HG03457 (cell line): ENCODE measurements around the gene STOML2.

Source experiments
- ATAC-seq: cut with Tn5 transposase; IDR thresholded peaks from one replicate; pipeline ENCODE4 v1.9.1; 2021; ENCODE audit warnings: moderate number of reproducible peaks; ENCODE audit not compliant: unreplicated experiment

STOML2 gene

DNA sequence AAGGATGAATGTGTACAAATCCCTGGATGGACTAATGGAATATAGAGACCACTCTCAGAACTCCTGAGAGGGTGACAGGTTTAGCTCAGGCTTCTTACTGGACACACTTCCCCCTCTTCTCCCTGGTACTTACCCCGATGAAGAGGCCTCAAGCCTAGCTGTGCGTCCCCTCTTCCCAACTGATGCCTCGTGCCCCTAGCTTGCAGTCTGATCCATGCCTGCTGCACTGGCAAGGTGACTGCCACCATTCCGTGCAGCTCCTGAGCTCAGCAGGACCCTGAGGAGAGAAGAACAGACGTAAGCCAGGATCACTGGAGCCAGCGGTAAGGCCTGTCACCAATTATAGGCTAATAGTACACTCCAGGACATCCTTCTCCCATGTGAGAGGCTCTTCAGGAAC lies 5.5 kb upstream of the STOML2 start:
- ATAC-seq: no peak

DNA sequence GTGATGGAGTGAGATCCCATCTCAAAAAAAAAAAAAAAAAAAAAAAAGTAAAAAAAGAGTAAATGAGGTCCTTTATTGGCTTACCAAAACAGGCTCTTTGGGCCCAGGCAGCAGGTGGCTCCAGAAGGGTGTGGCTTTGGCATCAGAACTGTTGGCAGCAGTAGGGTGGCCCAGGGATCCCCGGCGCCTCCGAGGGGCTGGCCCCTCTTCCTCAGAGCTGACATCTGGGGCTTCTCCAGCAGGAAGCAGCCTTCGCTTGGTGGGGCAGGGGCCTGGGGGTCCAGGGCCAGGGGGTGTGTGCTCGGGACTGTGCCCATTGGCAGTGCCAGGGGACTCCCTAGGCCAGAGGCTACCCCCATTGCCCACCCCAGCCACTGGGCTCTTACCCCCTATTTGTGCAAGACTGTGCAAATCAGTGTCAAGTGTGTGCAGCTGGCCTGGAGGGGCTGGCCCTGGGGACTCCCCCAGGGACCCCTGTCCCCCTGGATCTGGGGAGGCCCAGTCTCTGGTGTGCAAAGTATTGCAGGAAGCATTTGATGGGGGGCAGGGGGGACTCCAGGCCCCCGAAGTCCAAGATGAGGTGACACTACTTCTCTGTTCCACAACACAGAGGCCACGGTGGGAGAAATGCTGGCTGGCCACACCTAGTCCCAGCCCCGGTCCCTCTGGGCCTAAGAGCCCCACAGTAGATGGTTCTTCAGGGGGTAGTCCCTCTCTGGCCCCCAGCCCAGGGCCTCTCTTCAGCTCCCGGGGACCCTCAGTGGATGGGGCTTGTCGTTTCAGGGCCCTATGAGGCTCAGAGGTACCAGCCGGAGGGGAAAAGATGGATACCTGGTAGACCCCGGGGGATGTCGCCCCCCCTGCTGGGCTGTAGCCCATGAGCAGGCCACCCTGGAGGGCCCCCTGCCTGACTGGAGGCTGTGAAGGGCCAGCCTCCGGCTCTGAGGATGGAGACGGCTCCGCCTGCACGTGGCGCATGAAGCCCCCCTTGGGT lies 4.7 kb upstream of the STOML2 start:
- ATAC-seq: no peak

- ATAC-seq: no peak
Measured at GRCh38 chr9:35106343-35106730, 3.4 kb upstream of the STOML2 start.

GRCh38 chr9:35105571-35106342 lies 2.8 kb upstream of the STOML2 start:
- no peak for ATAC-seq

DNA sequence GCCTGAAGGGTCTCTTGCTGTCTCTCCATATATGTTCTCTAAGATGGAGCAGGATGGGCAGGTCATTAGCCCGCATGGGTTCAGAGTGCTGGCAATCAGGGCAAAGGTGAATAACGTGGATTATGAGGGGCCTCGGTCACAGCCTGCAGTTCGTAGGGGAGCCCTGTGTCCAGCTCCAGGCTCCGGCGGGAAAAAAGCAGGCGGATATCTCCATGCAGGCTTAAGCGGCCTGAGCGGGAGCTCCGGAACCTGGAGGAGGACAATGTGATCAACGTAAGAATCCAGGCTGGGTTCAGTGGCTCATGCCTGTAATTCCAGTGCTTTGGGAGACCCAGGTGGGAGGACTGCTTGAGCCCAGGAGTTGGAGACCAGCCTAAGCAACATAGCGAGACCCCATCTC lies 2.2 kb upstream of the STOML2 start:
- no peak for ATAC-seq

- ATAC-seq: no peak
Measured at GRCh38 chr9:35104586-35104985, 1.7 kb upstream of the STOML2 start.

DNA sequence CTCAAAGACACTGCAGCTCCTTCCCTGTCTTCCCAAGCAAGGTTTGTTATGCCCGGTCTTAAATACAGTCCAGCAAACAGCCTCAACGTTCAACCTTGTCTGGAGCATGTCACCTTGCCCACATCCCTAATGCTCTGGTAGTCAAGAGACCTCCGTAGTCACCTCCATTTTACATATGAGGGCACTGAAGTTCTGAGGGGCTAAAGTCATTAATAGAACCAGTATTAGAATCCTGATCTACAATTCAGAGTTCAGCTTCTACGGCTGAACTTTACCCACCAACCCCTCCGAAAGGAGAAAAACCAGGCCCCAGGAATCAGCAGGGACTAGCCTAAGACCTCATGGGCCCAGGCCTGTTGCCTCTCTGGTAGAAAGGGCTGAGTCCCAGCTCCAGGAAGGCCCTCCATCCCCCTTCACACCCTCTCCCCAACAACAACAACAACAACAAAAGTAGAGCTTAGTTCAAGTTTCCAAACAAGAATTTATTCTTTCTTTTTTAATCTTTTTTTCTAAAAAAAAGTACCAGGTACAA lies 795 bp upstream of the STOML2 start:
- no peak for ATAC-seq

DNA sequence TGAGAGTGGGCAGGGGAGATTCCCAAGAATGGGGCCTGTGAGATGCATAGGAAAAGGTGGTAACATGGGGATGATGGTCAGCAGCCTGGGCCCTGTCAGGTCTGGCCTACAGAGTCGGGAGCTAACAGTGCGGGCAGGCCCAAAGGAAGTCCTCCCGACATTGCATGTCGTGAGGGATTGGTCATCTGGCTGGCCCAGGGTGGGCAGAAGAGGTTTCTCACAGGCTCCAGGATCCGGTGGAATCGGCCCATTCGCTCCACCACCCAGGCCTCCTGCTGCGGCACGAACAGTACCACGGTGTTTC lies 514 bp downstream of the STOML2 start:
- no peak for ATAC-seq

DNA sequence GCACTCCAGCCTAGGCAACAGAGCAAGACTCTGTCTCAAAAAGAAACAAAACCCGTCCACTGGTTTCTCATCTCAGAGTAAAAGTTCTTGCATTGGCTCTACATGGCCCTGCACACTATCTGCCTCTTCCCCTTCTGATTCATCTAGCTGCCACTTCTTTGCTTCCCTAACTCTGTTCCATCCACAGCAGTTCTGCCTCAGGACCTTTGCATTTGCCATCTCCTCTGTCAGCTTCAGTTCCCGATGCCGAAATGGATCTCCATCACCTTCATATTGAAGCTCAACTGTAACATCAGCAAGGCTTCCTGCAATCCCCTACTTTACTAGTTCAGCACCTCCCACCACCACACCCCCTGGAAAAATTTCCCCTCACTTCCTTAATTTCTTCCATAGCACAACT lies 5.4 kb downstream of the STOML2 start:
- no peak for ATAC-seq

DNA sequence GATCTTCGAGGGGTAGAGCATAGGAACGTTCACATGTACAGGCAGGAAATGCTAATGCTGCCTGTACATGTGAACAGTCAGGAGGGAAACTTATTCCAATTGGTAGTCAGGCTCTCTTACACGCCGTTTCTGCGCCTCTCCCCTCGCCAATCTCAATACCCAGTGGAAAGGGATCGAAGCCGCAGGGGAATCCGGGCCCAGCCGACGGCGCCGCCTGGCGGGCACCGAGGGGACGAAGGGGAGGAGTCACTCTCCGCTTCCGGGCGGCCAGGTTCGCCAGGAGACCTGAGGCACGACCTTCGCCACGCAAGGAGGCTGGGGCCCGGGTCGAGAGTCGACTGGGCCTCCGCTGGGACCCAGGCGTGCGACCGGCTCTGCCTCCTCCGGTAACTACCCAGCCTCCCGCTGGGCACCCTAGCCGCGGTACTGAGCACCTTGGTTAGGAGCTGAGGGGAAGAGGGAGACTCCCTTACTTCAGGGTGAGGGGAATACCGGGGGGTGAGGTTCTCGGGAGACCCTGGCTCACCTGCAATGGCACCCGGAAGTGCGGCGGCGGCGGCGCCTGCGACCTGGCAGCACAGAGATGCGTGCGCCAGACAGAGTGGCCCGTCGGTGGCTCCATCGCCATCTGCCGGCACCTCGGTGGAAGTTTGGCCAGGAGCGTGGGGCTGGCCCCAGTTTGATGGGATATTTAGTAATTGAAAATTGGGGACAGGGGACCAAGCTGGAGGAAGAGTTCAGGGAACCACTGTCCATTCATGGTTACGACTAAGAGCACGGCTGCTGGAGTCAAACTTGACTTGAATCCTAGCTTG lies 6.7 kb downstream of the STOML2 start, which contains the start of gene PIGO:
Gene PIGO (minus strand): TSS at position 557 of the 815 bp plus-strand sequence. CDS start 1,026 bp downstream, outside the sequence.
- peak; percentile 59 for ATAC-seq

DNA sequence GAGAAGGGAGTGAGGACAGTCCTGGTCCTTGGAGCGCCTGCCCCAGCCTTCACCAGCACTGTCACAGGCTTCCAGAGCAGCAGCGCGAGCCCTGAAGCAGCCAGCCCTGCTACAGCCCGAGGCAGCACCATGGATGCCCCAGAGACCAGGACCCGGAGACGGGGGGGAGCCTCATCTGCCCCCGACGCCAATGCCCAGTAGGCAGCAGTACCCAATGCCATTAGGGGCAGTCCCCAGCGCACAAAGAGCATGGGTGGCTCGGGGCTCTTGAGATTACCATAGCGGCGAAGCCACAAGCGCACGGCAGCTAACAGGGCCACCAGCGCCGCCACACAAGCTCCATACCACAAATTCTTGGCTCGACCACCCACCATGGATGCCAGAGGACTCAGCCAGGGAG lies 11.4 kb downstream of the STOML2 start:
- ATAC-seq: no peak

- no peak for ATAC-seq
Measured at GRCh38 chr9:35089434-35089833, 13.5 kb downstream of the STOML2 start.

DNA sequence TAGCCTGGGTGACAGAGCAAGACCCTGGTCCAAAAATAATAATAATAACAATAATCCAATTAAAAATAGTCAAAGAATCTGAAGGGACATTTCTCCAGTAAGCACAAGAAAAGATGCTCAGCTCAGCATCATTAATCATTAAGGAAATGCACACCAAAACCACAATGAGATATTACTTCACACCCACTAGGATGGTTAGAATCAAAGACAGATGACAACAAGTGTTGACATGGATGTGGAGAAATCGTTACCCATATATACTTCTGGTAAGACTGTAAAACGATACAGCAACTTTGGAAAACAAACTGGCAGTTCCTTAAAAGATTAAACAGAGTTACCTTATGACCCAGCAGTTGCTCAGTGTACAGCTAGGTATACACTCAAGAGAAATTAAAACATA lies 17.9 kb downstream of the STOML2 start:
- ATAC-seq: no peak

DNA sequence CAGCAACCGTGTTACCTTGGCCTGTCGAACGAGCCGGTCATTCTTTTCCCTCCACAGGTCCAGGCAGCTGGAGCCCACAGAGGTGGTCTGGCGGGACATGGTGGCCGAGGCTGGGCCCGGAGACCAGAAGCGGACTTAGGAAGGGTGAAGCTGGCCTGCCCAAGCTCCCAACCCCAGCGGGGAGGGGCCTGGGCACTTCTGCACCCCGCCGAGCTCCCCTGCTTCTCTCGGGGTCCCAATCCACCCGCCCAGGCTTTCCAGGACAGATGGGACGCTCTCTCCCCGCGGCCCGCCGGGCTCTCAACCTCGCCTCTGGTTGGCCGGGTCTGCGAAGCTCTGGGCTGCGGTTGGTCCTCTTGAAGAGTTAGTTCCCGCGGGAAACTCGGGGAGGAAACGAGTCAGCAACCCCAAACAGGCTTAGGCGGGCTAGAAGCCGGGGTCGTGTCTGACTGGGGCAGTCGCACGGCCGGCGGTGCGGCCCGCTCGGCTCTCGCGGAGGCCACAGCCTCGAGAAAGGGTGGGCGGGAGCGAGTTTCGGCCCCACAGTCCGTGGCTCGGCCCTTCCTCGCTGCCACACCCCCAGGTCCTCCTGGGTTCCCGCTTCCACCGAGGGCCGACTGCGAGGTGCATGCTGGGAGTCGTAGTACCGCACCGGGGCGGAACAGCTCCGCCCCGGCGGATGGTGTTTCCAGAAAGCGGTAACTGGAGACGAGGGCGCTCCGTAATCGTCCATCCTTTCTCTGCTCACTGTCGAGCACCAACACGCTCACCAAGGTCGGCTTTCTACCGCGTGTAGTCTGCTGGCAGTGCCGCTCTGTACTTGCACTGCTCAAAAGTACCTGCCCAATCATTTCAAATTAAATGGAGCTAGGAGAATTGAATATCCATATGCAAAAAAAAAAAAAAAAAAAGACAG lies 23.2 kb downstream of the STOML2 start, which contains the start of gene FANCG:
Gene FANCG (minus strand): TSS at position 517 of the 916 bp plus-strand sequence. CDS start 418 bp downstream, at position 99.
- ATAC-seq: peak; percentile 68

DNA sequence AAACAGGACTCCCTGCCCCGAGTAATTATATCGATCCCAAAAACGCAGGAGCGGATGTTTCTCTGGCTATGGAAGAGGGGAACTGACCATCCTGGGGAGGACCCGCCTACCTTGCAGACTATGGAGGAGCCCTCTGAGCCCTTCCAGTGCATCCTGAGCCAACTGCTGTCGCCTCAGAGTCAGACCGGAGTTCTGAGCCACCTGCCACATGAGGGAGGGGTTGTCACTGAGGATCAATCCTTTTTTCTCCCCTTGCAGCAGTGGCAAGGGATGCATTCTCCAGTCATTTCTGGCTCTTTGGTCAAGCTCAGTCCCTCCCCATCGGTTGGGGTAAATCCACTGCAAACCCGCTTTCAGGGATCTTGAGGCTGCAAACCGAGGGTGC lies 23.9 kb downstream of the STOML2 start:
- ATAC-seq: no peak

DNA sequence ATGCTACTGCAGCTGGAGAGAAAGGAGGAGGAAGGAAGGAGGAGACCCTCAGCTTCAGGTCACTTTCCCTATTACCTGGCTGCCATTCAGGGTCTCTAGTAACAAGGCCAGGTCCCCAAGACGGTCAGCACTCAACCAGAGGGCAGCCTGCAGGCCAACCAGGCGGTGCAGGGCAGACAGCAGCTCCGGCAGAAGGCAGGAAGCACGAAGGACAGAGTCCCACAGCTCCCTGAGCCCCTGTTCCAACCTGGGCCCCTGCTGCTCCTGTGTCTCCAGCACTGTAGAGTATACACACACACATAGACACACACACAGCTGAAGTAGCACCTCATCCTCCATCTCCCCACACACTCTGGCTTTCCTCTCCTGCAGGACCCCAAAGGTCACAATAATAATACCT lies 24.9 kb downstream of the STOML2 start:
- no peak for ATAC-seq

DNA sequence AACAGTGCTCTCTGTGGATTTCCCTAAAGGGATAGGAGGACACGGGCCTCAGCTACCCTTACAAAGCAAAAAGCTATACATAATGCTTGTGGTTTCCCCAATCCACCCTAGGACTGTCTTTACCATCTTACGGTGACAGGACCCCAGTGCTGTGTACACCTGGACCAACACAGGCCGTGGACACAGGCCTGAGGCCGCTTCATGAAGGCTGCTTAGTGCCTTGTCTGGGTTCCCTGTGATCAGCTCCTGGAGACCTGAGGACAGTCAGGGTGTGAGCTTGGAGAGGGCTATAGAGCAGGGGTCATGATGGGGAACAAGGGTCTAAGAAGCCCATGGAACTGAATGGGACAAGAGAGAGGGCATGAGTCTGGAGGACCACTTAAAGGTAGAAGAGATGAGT lies 26.1 kb downstream of the STOML2 start:
- ATAC-seq: no peak

GRCh38 chr9:35075358-35075757 lies 27.6 kb downstream of the STOML2 start:
- ATAC-seq: no peak

DNA sequence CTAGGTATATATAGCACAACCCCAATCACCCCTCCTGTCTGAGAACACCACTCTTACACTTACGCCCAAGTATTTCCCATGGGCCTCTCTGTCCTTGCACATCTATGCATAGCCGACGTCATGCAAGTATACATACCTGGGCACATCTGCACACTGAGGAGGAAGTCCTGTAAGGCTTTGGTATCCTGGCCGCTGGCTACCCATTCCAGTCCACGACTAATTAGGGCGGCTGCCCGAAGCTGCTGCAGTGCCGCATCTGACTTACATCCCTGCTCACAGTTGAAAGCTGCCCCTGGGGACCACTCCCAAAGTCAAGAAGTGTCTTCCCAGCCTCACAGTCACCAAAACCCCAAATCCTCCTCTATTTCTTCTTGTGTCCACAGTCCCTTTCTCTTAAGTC lies 28.1 kb downstream of the STOML2 start:
- ATAC-seq: no peak

- ATAC-seq: no peak
Measured at GRCh38 chr9:35074141-35074540, 28.8 kb downstream of the STOML2 start.
